OCI-LY7 (cell line): ENCODE data around the gene OLFM2. TPM values are rescaled to one million over a fixed set of nuclear protein-coding genes. Genes with fewer than 3 reads are reported as not detected.

Experiments
- small RNA-seq: library from RNA; depleted of rRNA; stranded (forward); fragments of <200 nt; gene quantifications from one replicate; pipeline ENCODE3, GENCODE V24; 2014
- total RNA-seq, 2 experiments: library from RNA; depleted of rRNA in 1 of 2; stranded (reverse); fragments of >200 nt in 1 of 2; shearing (Covaris generic) in 1 of 2; gene quantifications; 2 replicates each; pipeline ENCODE4 v1.2.3, GENCODE V29; 2014 to 2022

The OLFM2 gene
- total RNA-seq, 2 experiments from 2014 or later, result not detected

Small RNA genes lying within 50 kb of the gene (small RNA-seq; reads per million reads assigned to genes)
- gene RF00156, result not detected

Other genes with a start within 250 kb of the OLFM2 start
- gene ZNF846, start 167.8 kb downstream of the OLFM2 start, total RNA-seq (2014; rRNA removed; shearing (Covaris generic)), result 10.6 and 11.7 TPM in 2 replicates
- 10.9 and 16.6 TPM in 2 replicates for gene ZNF846, start 167.8 kb downstream of the OLFM2 start, total RNA-seq (2022)
- gene FBXL12, start 117.4 kb downstream of the OLFM2 start, total RNA-seq (2014; rRNA removed; shearing (Covaris generic)), result 22.3 and 38.7 TPM in 2 replicates
- gene FBXL12, start 117.4 kb downstream of the OLFM2 start, total RNA-seq (2022), result 40.6 and 44.4 TPM in 2 replicates
- 162 and 249 TPM in 2 replicates for gene UBL5, start 108.6 kb downstream of the OLFM2 start, total RNA-seq (2014; rRNA removed; shearing (Covaris generic))
- 271 and 323 TPM in 2 replicates for gene UBL5, start 108.6 kb downstream of the OLFM2 start, total RNA-seq (2022)
- gene PIN1, start 101.2 kb downstream of the OLFM2 start, total RNA-seq (2014; rRNA removed; shearing (Covaris generic)), result 131 and 137 TPM in 2 replicates
- 86.4 and 86.9 TPM in 2 replicates for gene PIN1, start 101.2 kb downstream of the OLFM2 start, total RNA-seq (2022)
- not detected in 2 replicates for gene COL5A3, start 74.0 kb upstream of the OLFM2 start, total RNA-seq (2014; rRNA removed; shearing (Covaris generic))
- not detected in 2 replicates for gene COL5A3, start 74.0 kb upstream of the OLFM2 start, total RNA-seq (2022)
- not detected in 2 replicates for gene RDH8, start 77.0 kb upstream of the OLFM2 start, total RNA-seq (2014; rRNA removed; shearing (Covaris generic))
- not detected in 2 replicates for gene RDH8, start 77.0 kb upstream of the OLFM2 start, total RNA-seq (2022)
- gene SHFL, start 149.8 kb upstream of the OLFM2 start, total RNA-seq (2014; rRNA removed; shearing (Covaris generic)), result 21.9 and 32.9 TPM in 2 replicates
- 28.5 and 30.9 TPM in 2 replicates for gene SHFL, start 149.8 kb upstream of the OLFM2 start, total RNA-seq (2022)
- 7.3 and 8.4 TPM in 2 replicates for gene ANGPTL6, start 166.2 kb upstream of the OLFM2 start, total RNA-seq (2014; rRNA removed; shearing (Covaris generic))
- 8.3 and 10.1 TPM in 2 replicates for gene ANGPTL6, start 166.2 kb upstream of the OLFM2 start, total RNA-seq (2022)
- 77.1 and 85.8 TPM in 2 replicates for gene PPAN, start 169.8 kb upstream of the OLFM2 start, total RNA-seq (2014; rRNA removed; shearing (Covaris generic))
- gene PPAN, start 169.8 kb upstream of the OLFM2 start, total RNA-seq (2022), result 88.3 and 116 TPM in 2 replicates
- gene P2RY11, start 175.2 kb upstream of the OLFM2 start, total RNA-seq (2014; rRNA removed; shearing (Covaris generic)), result 8.8 and 11.9 TPM in 2 replicates
- gene P2RY11, start 175.2 kb upstream of the OLFM2 start, total RNA-seq (2022), result 31.1 and 43.3 TPM in 2 replicates
- 255 and 287 TPM in 2 replicates for gene EIF3G, start 183.4 kb upstream of the OLFM2 start, total RNA-seq (2014; rRNA removed; shearing (Covaris generic))
- gene EIF3G, start 183.4 kb upstream of the OLFM2 start, total RNA-seq (2022), result 256 TPM in 2 replicates